ENCODE measurements around the gene ATP10B.

ATP10B gene

GRCh38 chr5:160619381-160619780 is 232.6 kb downstream of the ATP10B start:
- H3K27me3 ChIP-seq (replicated peaks; ENCODE audit: control insufficient read depth, insufficient read depth, low read length): no peaks in the 10 kb centered on the region
- DNase-seq (ENCODE audit: extremely low read depth, insufficient read length): no peak
- no peak for TF ChIP-seq CTCF (IDR thresholded peaks at IDR 0.05; ENCODE audit: insufficient read depth, low read length, poor library complexity, severe bottlenecking)

GRCh38 chr5:160618286-160618685 is 233.7 kb downstream of the ATP10B start:
- no peak for TF ChIP-seq CTCF (IDR thresholded peaks at IDR 0.05; ENCODE audit: insufficient read depth, low read length, poor library complexity, severe bottlenecking)
- Histone ChIP-seq H3K27me3 (replicated peaks; ENCODE audit: control insufficient read depth, insufficient read depth, low read length) (no peaks in the 10 kb centered on the region), H3K4me3 (replicated peaks; ENCODE audit: low read depth, low read length) (no peak overlapping the region), H3K36me3 (ENCODE audit: control insufficient read depth, insufficient read depth, low read length) (no peaks in the 10 kb centered on the region)
- DNase-seq (ENCODE audit: extremely low read depth, insufficient read length): no peak

More at GRCh38 chr5:160619381-160619780, 232.6 kb downstream of the ATP10B start:
- Histone ChIP-seq H3K4me3 (replicated peaks; ENCODE audit: low read depth, low read length) (no peak overlapping the region), H3K36me3 (ENCODE audit: control insufficient read depth, insufficient read depth, low read length) (no peaks in the 10 kb centered on the region)

GRCh38 chr5:160616712-160617497 is 235.1 kb downstream of the ATP10B start:
- DNase-seq (ENCODE audit: extremely low read depth, insufficient read length): no peak
- Histone ChIP-seq H3K27me3 (replicated peaks; ENCODE audit: control insufficient read depth, insufficient read depth, low read length) (no peaks in the 10 kb centered on the region), H3K4me3 (replicated peaks; ENCODE audit: low read depth, low read length) (no peak overlapping the region), H3K36me3 (ENCODE audit: control insufficient read depth, insufficient read depth, low read length) (no peaks in the 10 kb centered on the region)
- no peak for TF ChIP-seq CTCF (IDR thresholded peaks at IDR 0.05; ENCODE audit: insufficient read depth, low read length, poor library complexity, severe bottlenecking)

- no peak for TF ChIP-seq CTCF (IDR thresholded peaks at IDR 0.05; ENCODE audit: insufficient read depth, low read length, poor library complexity, severe bottlenecking)
- Histone ChIP-seq H3K27me3 (replicated peaks; ENCODE audit: control insufficient read depth, insufficient read depth, low read length) (no peaks in the 10 kb centered on the region), H3K36me3 (ENCODE audit: control insufficient read depth, insufficient read depth, low read length) (no peaks in the 10 kb centered on the region), H3K4me3 (replicated peaks; ENCODE audit: low read depth, low read length) (no peak overlapping the region)
- DNase-seq (ENCODE audit: extremely low read depth, insufficient read length): no peak
Measured at GRCh38 chr5:160614136-160614535, 237.9 kb downstream of the ATP10B start.

DNA sequence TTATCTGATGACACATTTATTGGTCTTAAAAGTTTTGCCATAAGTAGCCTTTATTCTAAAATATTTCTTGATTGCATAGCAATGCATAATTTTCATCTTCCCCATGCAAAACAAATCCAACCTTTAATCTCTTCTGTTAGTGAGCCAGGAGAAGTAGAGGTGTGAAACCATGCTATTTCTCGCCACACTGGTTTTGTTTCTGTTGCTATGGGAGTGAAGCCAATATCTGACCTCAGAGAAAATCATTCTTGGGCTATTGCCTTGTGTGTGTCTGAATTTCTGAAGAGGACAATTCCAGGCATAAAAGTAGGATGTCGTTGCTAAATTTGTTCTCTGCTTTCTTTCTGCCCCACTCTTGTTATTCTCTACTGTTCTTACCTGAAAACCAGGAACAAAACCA is 246.7 kb downstream of the ATP10B start:
- Histone ChIP-seq H3K4me3 (replicated peaks; ENCODE audit: low read depth, low read length) (no peak overlapping the region), H3K27me3 (replicated peaks; ENCODE audit: control insufficient read depth, insufficient read depth, low read length) (no peaks in the 10 kb centered on the region), H3K36me3 (ENCODE audit: control insufficient read depth, insufficient read depth, low read length) (no peaks in the 10 kb centered on the region)
- DNase-seq (ENCODE audit: extremely low read depth, insufficient read length): no peak
- no peak for TF ChIP-seq CTCF (IDR thresholded peaks at IDR 0.05; ENCODE audit: insufficient read depth, low read length, poor library complexity, severe bottlenecking)

Data from GM06990 (cell line).